GM19023 (cell line): ENCODE results near the gene RNF169.
"Not testable (repeated sequence)": the region's sequence is repeated elsewhere in the genome, so short reads cannot be mapped to it uniquely, and the experiment has no call there.

Source experiments
- ATAC-seq: cut with Tn5 transposase; IDR thresholded peaks from one replicate; pipeline ENCODE4 v1.9.1; 2021; ENCODE audit warnings: mild to moderate bottlenecking, moderate library complexity; ENCODE audit not compliant: unreplicated experiment

Gene RNF169

GRCh38 chr11:74818283-74818946 lies 69.8 kb downstream of the RNF169 start:
- no peak for ATAC-seq

GRCh38 chr11:74819400-74819799 lies 70.8 kb downstream of the RNF169 start:
- no peak for ATAC-seq

GRCh38 chr11:74820763-74821162 lies 72.1 kb downstream of the RNF169 start:
- ATAC-seq: no peak

- no peak for ATAC-seq
Observed at GRCh38 chr11:74822170-74822569, 73.5 kb downstream of the RNF169 start.

- ATAC-seq: no peak
Observed at GRCh38 chr11:74824285-74824982, 75.8 kb downstream of the RNF169 start.

GRCh38 chr11:74825596-74825995 lies 76.9 kb downstream of the RNF169 start:
- ATAC-seq: not testable (repeated sequence)

GRCh38 chr11:74826901-74827300 lies 78.3 kb downstream of the RNF169 start:
- no peak for ATAC-seq

- ATAC-seq: no peak
Observed at GRCh38 chr11:74837191-74837590, 88.5 kb downstream of the RNF169 start.

GRCh38 chr11:74838188-74838587 lies 89.5 kb downstream of the RNF169 start:
- ATAC-seq: no peak

GRCh38 chr11:74839446-74839845 lies 90.8 kb downstream of the RNF169 start:
- ATAC-seq: no peak

- ATAC-seq: no peak
Observed at GRCh38 chr11:74839971-74840370, 91.3 kb downstream of the RNF169 start.

GRCh38 chr11:74840486-74840885 lies 91.8 kb downstream of the RNF169 start:
- ATAC-seq: no peak

- ATAC-seq: no peak
Observed at GRCh38 chr11:74842967-74843366, 94.3 kb downstream of the RNF169 start.

GRCh38 chr11:74844072-74844471 lies 95.4 kb downstream of the RNF169 start:
- no peak for ATAC-seq

GRCh38 chr11:74844865-74845264 lies 96.2 kb downstream of the RNF169 start:
- ATAC-seq: no peak

GRCh38 chr11:74845978-74846517 lies 97.4 kb downstream of the RNF169 start:
- no peak for ATAC-seq

- ATAC-seq: no peak
Observed at GRCh38 chr11:74846770-74847169, 98.1 kb downstream of the RNF169 start.

- no peak for ATAC-seq
Observed at GRCh38 chr11:74847395-74847794, 98.7 kb downstream of the RNF169 start.

- ATAC-seq: no peak
Observed at GRCh38 chr11:74847895-74848294, 99.2 kb downstream of the RNF169 start.

- no peak for ATAC-seq
Observed at GRCh38 chr11:74849525-74850391, 101.1 kb downstream of the RNF169 start.

- ATAC-seq: no peak
Observed at GRCh38 chr11:74853223-74853622, 104.6 kb downstream of the RNF169 start.
